Esophagus (tissue), 2 donors: ENCODE measurements around the gene TSNAXIP1. TPM values are rescaled to one million over a fixed set of nuclear protein-coding genes. Genes with fewer than 3 reads are reported as not detected.
"Not testable (repeated sequence)": the region's sequence is repeated elsewhere in the genome, so short reads cannot be mapped to it uniquely, and the experiment has no call there.

Experiments used
- H3K27ac ChIP-seq, 2 donors: one replicate each; pipeline ENCODE4 v1.5.1; 2013; ENCODE audit warnings: low read depth in 2 of 2, mild to moderate bottlenecking in 2 of 2, inconsistent platforms in 1 of 2, low read length in 1 of 2, moderate library complexity in 1 of 2
- H3K27me3 ChIP-seq, 2 donors: one replicate each; pipeline ENCODE4 v1.6.1; 2013; ENCODE audit warnings: low read length in 2 of 2, control low read depth in 1 of 2, mild to moderate bottlenecking in 1 of 2; ENCODE audit not compliant: insufficient read depth in 2 of 2, control insufficient read depth in 1 of 2
- H3K36me3 ChIP-seq, 2 donors: one replicate each; pipeline ENCODE4 v1.6.1; 2013; ENCODE audit warnings: low read length in 1 of 2; ENCODE audit not compliant: control insufficient read depth in 2 of 2, insufficient read depth in 2 of 2
- H3K4me1 ChIP-seq, 2 donors: one replicate each; pipeline ENCODE4 v1.6.1; 2013; ENCODE audit warnings: low read length in 1 of 2; ENCODE audit not compliant: control insufficient read depth in 2 of 2, insufficient read depth in 2 of 2
- H3K4me3 ChIP-seq, 2 donors: one replicate each; pipeline ENCODE4 v1.5.1; 2013; ENCODE audit warnings: low read length in 2 of 2, mild to moderate bottlenecking in 2 of 2, low read depth in 1 of 2, moderate library complexity in 1 of 2
- H3K9me3 ChIP-seq, 2 donors: one replicate each; pipeline ENCODE4 v1.6.1; 2013; ENCODE audit warnings: mild to moderate bottlenecking in 2 of 2, low read depth in 1 of 2, low read length in 1 of 2, moderate library complexity in 1 of 2; ENCODE audit not compliant: control insufficient read depth in 2 of 2, insufficient read depth in 1 of 2
- WGBS, 2 donors: extraction: QIAGEN DNeasy Blood & Tissue Kit; methylation state at CpG; one replicate each; pipeline ENCODE4 v1.1.7; 2013; 5-methylcytosine and 5-hydroxymethylcytosine counted together
- polyA plus RNA-seq, 2 donors: library from polyadenylated mRNA; stranded (reverse); fragments of 200-250 nt; gene quantifications; one replicate each; pipeline ENCODE4 v1.2.3, GENCODE V29; 2013
- donor health status: healthy with polysubstance abuse.
- donor health status: Bipolar disorder and iron deficiency.

The TSNAXIP1 gene
- polyA plus RNA-seq, 2 donors: 0.72 to 1.8 TPM

DNA sequence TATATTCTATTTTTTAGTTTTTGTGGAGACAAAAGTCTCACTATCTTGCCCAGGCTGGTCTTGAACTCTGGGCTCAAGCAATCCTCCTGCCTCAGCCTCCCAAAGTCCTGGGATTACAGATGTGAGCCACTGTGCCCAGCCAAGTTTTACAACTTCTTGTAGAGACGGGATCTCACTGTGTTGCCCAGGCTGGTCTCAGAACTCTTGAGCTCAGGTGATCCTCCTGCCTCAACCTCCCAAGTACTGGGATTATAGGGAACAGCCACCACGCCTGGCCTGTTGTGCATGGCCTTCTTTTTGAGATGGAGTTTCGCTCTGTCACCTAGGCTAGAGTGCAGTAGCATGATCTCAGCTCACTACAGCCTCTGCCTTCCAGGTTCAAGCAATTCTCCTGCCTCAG lies 47.0 kb downstream of the TSNAXIP1 start:
- WGBS, 2 donors: 98 to 99% methylated on average over 3 of the region's 3 CpGs
- no peak overlapping the region for H3K4me3 ChIP-seq
- peaks cover 12 to 18% of the 10 kb centered on the region in 2 donors for H3K4me1 ChIP-seq
- H3K27ac ChIP-seq: no peak overlapping the region
- no peaks in the 10 kb centered on the region for H3K9me3 ChIP-seq
- H3K27me3 ChIP-seq: no peaks in the 10 kb centered on the region
- peaks cover 0 to 2% of the 10 kb centered on the region in 2 donors for H3K36me3 ChIP-seq

DNA sequence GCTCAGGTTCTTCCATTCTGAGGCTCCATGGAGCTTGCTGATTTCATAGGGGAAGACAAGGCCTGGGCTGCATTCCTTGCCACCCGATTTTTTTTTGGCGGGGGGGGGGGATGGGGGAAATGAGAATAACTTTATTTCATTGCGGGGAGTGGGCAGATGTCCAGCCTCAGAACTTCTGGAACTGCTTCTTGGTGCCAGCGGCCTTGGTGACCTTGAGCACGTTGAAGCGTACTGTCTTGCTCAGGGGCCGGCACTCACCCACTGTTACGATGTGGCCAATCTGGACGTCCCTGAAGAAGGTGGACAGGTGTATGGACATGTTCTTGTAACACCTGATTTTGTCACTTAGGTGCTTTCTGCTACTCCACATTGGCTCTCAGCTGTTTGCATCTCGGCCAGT lies 49.1 kb downstream of the TSNAXIP1 start:
- H3K4me1 ChIP-seq: peaks cover 11 to 22% of the 10 kb centered on the region in 2 donors
- H3K9me3 ChIP-seq: no peaks in the 10 kb centered on the region
- no peak overlapping the region for H3K27ac ChIP-seq
- H3K36me3 ChIP-seq: peaks cover 0 to 2% of the 10 kb centered on the region in 2 donors
- 72 to 80% methylated on average over 10 of the region's 10 CpGs for WGBS, 2 donors
- no peaks in the 10 kb centered on the region for H3K27me3 ChIP-seq
- H3K4me3 ChIP-seq: no peak overlapping the region

DNA sequence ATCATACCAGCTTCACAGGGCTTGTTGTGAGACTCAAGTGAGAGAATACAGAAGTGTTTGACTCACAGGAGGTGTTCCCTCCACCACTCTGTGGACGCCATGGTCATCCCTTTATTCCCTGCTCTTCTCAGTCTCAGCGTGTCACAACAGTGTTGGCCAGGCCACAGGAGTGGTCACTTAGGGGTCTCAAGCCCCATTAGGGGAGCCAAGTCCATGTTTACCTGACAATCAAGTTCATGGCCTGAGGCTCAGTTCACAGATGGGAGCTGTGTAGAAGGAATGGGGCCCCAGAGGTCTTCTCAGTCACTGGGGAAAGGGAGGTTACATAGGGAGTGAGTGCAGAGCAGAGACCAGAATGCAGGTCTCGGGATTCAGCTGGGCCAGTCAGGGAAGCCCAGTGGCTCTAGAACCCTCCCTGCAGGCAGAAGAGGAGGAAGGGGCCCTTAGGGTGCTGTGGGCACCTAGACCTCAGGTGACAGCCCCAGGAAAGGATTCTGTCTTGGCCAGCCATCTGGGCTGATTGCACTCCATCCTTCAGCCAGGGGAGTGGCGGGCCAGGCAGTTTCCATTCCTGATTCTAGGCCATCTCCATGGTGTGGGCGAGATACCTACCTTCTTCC lies 50.3 kb downstream of the TSNAXIP1 start:
- H3K27me3 ChIP-seq: no peaks in the 10 kb centered on the region
- peak overlapping the region; percentile 56 to 88 for H3K27ac ChIP-seq
- H3K4me3 ChIP-seq: no peak overlapping the region
- H3K4me1 ChIP-seq: peaks cover 16 to 31% of the 10 kb centered on the region in 2 donors
- WGBS, 2 donors: 88 to 91% methylated on average over 5 of the region's 5 CpGs
- peaks cover 0 to 4% of the 10 kb centered on the region in 2 donors for H3K36me3 ChIP-seq
- no peaks in the 10 kb centered on the region for H3K9me3 ChIP-seq

DNA sequence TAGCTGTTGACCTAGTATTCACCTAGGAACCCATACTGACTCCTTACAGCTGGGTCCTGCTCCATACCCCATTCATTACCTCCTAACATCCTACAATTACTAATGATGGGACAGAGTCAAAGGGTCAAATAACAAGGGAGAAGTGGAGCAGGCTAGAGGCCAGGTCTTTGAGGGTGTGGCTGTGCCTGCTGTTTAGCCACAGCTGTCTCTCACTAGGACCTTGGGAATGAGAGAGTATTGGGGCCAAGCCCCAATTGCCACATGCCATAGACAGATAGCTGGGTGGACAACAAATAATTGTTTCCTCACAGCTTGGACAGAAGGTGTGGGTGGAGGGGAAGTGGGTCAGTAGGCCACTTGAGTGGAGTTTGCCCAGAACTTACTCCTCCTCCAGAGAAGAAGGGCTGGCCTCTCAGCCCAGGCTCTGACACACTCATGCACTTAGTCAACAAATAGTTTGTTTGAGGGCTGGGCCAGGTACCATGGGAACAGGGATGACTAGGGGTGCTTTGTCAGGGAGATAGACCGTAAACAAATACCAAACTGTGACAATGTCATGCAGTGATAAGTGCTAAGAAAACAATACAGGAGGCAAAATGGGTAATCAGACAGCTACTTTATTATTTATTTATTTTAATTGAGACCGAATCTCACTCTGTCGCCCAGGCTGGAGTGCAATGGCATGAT lies 51.0 kb downstream of the TSNAXIP1 start:
- H3K9me3 ChIP-seq: no peaks in the 10 kb centered on the region
- 29 to 33% methylated on average over 3 of the region's 3 CpGs for WGBS, 2 donors
- no peak overlapping the region for H3K4me3 ChIP-seq
- H3K4me1 ChIP-seq: peaks cover 17 to 34% of the 10 kb centered on the region in 2 donors
- H3K27ac ChIP-seq: peak overlapping the region; percentile 71 to 88
- no peaks in the 10 kb centered on the region for H3K27me3 ChIP-seq
- peaks cover 0 to 4% of the 10 kb centered on the region in 2 donors for H3K36me3 ChIP-seq

DNA sequence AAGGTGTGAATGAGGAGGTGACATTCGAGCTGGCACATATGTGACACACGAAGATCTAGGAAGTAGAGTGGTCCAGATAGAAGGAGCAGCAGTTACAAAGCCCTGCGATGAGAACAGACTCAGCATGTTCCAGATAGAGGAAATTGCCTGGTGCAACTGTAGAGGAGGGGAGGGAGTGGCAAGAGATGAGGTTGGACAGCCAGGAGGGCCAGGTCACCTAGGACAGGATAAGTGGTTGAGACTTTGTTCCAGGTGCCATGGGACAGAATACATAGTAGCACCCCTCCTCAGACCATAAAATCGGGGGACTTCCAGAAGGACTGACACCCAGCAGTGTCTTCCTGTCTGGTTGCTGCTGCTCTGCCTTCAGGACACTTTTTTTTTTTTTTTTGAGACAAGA lies 51.8 kb downstream of the TSNAXIP1 start:
- no peaks in the 10 kb centered on the region for H3K27me3 ChIP-seq
- no peak overlapping the region for H3K4me3 ChIP-seq
- H3K27ac ChIP-seq: peak overlapping the region; percentile 64 to 71
- peaks cover 0 to 4% of the 10 kb centered on the region in 2 donors for H3K36me3 ChIP-seq
- H3K4me1 ChIP-seq: peaks cover 20 to 41% of the 10 kb centered on the region in 2 donors
- 75 to 77% methylated on average over 4 of the region's 4 CpGs for WGBS, 2 donors
- H3K9me3 ChIP-seq: no peaks in the 10 kb centered on the region

DNA sequence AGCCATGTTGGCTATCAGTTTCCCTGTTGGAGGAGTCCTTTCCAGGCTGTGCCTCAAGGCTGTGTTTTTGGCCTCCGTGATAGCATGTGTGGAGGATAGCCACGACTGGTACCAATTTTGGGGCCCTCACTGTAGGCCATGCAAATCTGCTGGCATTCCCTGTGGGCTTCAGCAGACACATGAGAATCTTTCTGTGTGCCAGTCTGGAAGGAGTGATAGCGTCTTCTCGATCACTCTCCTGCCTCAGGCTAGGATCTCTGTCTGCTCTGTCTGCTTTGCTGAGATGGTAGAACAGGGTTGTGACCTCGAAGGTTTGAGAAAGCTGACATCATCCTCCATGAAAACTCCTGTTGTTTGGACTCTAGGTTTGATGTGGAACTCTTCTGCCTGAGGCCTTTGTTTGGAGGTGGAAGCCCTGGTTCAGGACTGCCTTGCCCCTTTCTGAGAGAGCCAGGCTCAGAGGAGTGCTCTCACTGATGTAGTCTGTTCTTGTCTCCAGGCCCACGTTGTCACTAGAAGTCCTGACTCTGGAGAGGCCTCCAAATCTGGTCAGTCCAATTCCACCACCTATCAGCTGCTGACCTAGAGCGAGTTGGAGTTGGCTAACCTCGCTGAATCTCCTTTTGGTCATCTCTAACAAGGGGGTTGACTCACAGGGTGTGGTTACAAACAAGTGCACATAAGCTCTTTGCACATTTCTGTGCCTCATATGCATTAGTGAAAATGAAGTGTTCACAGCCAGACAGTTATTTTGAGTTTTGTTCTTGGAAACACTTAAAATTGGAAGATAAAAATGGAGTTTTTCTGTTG lies 54.1 kb downstream of the TSNAXIP1 start:
- Histone ChIP-seq H3K4me3 (no peak overlapping the region), H3K27ac (peak overlapping the region; percentile 66 to 74), H3K4me1 (peaks cover 17 to 47% of the 10 kb centered on the region in 2 donors), H3K9me3 (no peaks in the 10 kb centered on the region), H3K27me3 (no peaks in the 10 kb centered on the region), H3K36me3 (peaks cover 0 to 4% of the 10 kb centered on the region in 2 donors)
- 64 to 74% methylated on average over 8 of the region's 8 CpGs for WGBS, 2 donors

DNA sequence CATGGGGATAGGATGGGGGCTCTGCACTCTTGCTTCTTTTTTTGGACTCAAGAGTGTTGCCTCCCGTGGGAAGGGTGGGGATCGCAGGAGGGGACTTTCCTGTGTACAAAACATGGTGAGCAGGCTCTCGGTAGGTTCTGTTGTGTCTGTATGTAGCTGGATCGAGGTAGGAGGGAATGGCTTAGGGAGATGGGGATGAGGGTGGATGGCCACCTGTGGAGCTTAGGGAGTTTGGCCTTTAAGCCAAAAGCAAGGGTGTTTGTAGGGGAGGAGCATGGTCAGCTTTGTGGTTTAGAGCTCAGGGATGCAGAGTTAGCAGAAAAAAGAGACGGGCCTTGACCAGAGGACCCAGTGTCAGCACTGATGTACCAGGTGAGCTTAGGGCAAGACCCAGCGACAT lies 55.2 kb downstream of the TSNAXIP1 start:
- Histone ChIP-seq H3K4me3 (no peak overlapping the region), H3K4me1 (peaks cover 10 to 46% of the 10 kb centered on the region in 2 donors), H3K36me3 (peaks cover 0 to 2% of the 10 kb centered on the region in 2 donors), H3K9me3 (no peaks in the 10 kb centered on the region), H3K27ac (peak overlapping the region; percentile 32 to 56), H3K27me3 (no peaks in the 10 kb centered on the region)
- 86 to 91% methylated on average over 6 of the region's 6 CpGs for WGBS, 2 donors

DNA sequence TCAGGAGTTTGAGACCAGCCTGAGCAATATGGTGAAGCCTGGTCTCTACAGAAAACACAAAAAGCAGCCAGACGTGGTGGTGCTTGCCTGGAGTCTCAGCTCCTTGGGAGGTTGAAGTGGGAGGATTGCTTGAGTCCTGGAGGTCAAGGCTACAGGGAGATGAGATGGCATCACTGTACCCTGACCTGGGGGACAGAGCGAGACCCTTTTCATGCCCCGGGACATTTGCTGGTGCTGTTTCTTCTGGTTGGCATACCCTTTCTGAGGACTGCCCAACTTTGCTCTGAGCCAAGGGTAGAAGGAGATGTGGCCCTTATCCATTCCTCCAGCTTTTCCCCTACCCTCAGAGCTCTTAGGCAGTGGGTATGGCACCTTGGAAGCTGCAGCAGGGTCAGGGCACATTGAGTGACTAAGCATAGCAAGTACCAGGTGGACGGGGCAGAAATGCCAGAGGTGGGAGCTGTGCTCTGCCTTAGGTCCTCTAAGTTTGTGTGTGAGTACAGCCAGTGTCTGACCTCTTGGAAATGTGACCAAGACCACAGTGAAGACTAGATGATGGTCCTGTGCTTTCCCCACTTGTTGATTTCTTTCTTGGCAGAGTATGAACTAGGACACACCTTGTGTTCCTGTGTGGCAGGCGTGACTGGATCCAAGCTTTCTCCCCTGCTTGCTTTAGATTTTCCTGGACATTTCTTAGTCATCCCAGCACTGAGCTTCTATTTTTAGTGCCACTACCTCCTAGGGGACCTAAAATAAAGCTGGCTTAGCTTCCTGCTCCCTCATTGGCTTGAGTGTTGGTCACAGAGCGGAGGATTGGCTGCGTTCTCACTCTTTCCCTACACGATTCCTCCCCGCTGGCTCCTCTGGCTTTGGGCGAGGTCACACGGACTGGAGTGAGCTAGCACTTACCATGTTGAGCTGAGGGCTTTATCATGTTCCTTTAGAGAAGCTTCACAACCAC lies 56.2 kb downstream of the TSNAXIP1 start:
- Histone ChIP-seq H3K27me3 (no peaks in the 10 kb centered on the region), H3K9me3 (no peaks in the 10 kb centered on the region), H3K36me3 (peaks cover 0 to 6% of the 10 kb centered on the region in 2 donors), H3K27ac (peak overlapping the region; percentile 45 to 83), H3K4me1 (peaks cover 9 to 36% of the 10 kb centered on the region in 2 donors), H3K4me3 (no peak overlapping the region)
- 64 to 74% methylated on average over 11 of the region's 11 CpGs for WGBS, 2 donors

DNA sequence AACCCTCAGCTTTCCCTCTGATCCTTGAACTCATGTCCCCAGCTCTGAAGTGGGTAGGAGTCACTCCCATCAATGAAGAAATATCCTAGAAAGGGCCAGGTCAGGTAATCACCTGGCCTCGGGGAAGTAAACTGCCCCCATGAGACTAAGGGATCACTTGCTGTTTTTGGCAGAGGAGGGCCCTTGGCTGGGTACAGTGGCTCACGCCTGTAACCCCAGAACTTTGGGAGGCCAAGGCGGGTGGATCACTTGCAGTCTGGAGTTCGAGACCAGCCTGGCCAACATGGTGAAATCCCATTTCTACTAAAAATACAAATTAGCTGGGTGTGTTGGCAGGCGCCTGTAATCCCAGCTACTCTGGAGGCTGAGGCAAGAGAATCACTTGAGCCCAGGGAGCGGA lies 57.4 kb downstream of the TSNAXIP1 start:
- peaks cover 0 to 15% of the 10 kb centered on the region in 2 donors for H3K36me3 ChIP-seq
- H3K27ac ChIP-seq, H3K9me3 ChIP-seq, H3K27me3 ChIP-seq, H3K4me3 ChIP-seq: not testable (repeated sequence)
- peaks cover 9 to 29% of the 10 kb centered on the region in 2 donors for H3K4me1 ChIP-seq
- WGBS, 2 donors: 94 to 95% methylated on average over 6 of the region's 6 CpGs
